CD4-positive, CD25-positive, alpha-beta regulatory T cell (primary cell): ENCODE measurements around the gene DLG1. TPM values are rescaled to one million over a fixed set of nuclear protein-coding genes. Genes with fewer than 3 reads are reported as not detected.

Experiments
- ATAC-seq, 2 donors: fragments of 150-1000 bp; cut with Tn5 transposase; one replicate each; pipeline ENCODE4 v1.10.0; 2021; ENCODE audit warnings: low read depth in 2 of 2, moderate number of reproducible peaks in 2 of 2, moderate library complexity in 1 of 2
- DNase-seq, 3 donors: peaks; one replicate each; pipeline versions ENCODE4 v3.0.0 to v3.0.0-alpha.2; 2012 to 2022; ENCODE audit warnings: mixed read lengths in 1 of 3
- H3K27ac ChIP-seq: one replicate; pipeline ENCODE4 v1.7.0; 2013; ENCODE audit warnings: mild to moderate bottlenecking, low read length; ENCODE audit not compliant: insufficient read depth, poor library complexity, severe bottlenecking
- H3K27me3 ChIP-seq: one replicate; pipeline ENCODE4 v1.7.0; 2013; ENCODE audit warnings: low read length; ENCODE audit not compliant: control insufficient read depth, insufficient read depth
- H3K36me3 ChIP-seq: one replicate; pipeline ENCODE4 v1.7.0; 2013; ENCODE audit warnings: mild to moderate bottlenecking, low read length, moderate library complexity; ENCODE audit not compliant: control insufficient read depth, insufficient read depth
- H3K4me1 ChIP-seq: 2 replicates; pipeline ENCODE4 v1.7.0; 2013; ENCODE audit warnings: mild to moderate bottlenecking, low read length; ENCODE audit not compliant: insufficient read depth, control insufficient read depth, poor library complexity, severe bottlenecking
- H3K4me3 ChIP-seq: one replicate; pipeline ENCODE4 v1.7.0; 2013; ENCODE audit warnings: low read depth, mild to moderate bottlenecking, low read length, moderate library complexity
- H3K9me3 ChIP-seq, 2 experiments: 1 replicate in 1 of 2; 2 replicates in 1 of 2; pipeline ENCODE4 v1.7.0; 2013; ENCODE audit warnings: low read length in 2 of 2, mild to moderate bottlenecking in 1 of 2, moderate library complexity in 1 of 2; ENCODE audit not compliant: control insufficient read depth in 2 of 2
- H3K27ac Mint-ChIP-seq, 3 donors: one replicate each; pipeline ENCODE4 v1.8.0; 2020 to 2022; ENCODE audit warnings: mild to moderate bottlenecking in 3 of 3, mixed read lengths in 3 of 3, moderate library complexity in 2 of 3
- H3K27me3 Mint-ChIP-seq: one replicate; pipeline ENCODE4 v1.8.0; 2022; ENCODE audit warnings: mild to moderate bottlenecking, mixed read lengths
- H3K36me3 Mint-ChIP-seq: one replicate; pipeline ENCODE4 v1.8.0; 2020; ENCODE audit warnings: mixed read lengths
- H3K4me1 Mint-ChIP-seq, 4 donors: one replicate each; pipeline ENCODE4 v1.8.0; 2020 to 2022; ENCODE audit warnings: mixed read lengths in 4 of 4, mild to moderate bottlenecking in 1 of 4
- H3K4me3 Mint-ChIP-seq, 4 donors: one replicate each; pipeline ENCODE4 v1.8.0; 2020 to 2022; ENCODE audit warnings: mild to moderate bottlenecking in 4 of 4, mixed read lengths in 4 of 4, moderate library complexity in 3 of 4
- H3K9me3 Mint-ChIP-seq, 7 donors: one replicate each; pipeline ENCODE4 v1.8.0; 2020 to 2022; ENCODE audit warnings: mixed read lengths in 7 of 7, mild to moderate bottlenecking in 3 of 7, moderate library complexity in 2 of 7
- polyA plus RNA-seq, 4 donors: library from polyadenylated mRNA; unstranded; fragments of 300-500 nt; fragmentation: Illumina TruSeq; gene quantifications; one replicate each; pipeline ENCODE4 v1.2.3, GENCODE V29; 2021
- total RNA-seq: library from RNA; stranded (reverse); gene quantifications from one replicate; pipeline ENCODE4 v1.2.3, GENCODE V29; 2022

DLG1 gene
- total and polyA plus RNA-seq, 5 donors from 2014 or later: 25.2 to 106 (median 30.5) TPM

DNA sequence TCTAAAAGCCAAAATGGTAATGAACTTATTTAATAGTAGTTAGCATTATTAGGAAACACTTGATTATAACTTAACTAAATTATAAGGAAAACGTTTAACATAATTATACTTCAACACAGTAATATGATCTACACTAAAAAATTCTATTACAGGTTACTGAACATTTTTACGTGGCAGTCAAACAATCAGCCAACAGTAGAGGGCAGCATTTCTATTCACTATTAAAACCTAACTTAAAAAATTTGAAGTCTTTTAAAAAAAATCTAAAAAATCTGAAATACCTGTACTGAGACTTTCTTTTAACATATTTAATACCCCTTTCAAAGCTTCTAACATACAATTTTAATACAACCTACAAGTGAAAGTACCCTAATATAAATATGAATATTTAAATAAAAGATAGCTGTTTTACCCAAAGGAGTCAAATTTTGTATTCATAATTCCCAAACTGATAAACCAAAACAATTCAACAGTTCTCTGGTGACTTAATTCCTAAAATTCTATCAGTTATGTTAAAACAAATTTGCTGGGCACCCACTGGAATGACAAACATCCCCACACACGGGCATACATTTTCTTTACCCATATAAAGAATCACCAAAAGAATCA, 41.5 kb downstream of the DLG1 start:
- Histone ChIP-seq H3K27ac (no peak overlapping the region), H3K4me3 (no peak overlapping the region), H3K36me3 (no peaks in the 10 kb centered on the region), H3K4me1 (peaks cover 12% of the 10 kb centered on the region), H3K27me3 (no peaks in the 10 kb centered on the region), H3K9me3 (no peaks in the 10 kb centered on the region)
- H3K27me3 Mint-ChIP-seq: no peaks in the 10 kb centered on the region
- H3K27ac Mint-ChIP-seq: no peak overlapping the region
- ATAC-seq: no peak
- H3K9me3 Mint-ChIP-seq: no peaks in the 10 kb centered on the region
- H3K4me3 Mint-ChIP-seq: no peak overlapping the region
- peaks cover 5% of the 10 kb centered on the region for H3K36me3 Mint-ChIP-seq
- peak; percentile 5 to 74 (median 61) for DNase-seq
- peaks cover 52 to 75% (median 63%) of the 10 kb centered on the region in 4 donors for H3K4me1 Mint-ChIP-seq

- Histone ChIP-seq H3K27me3 (no peaks in the 10 kb centered on the region), H3K4me3 (no peak overlapping the region), H3K4me1 (peaks cover 12% of the 10 kb centered on the region), H3K27ac (no peak overlapping the region), H3K36me3 (no peaks in the 10 kb centered on the region), H3K9me3 (no peaks in the 10 kb centered on the region)
- peaks cover 14% of the 10 kb centered on the region for H3K36me3 Mint-ChIP-seq
- DNase-seq (no peak), ATAC-seq (no peak)
- H3K4me1 Mint-ChIP-seq: peaks cover 57 to 75% (median 65%) of the 10 kb centered on the region in 4 donors
- H3K4me3 Mint-ChIP-seq: no peak overlapping the region
- H3K9me3 Mint-ChIP-seq: peaks cover 0 to 2% (median 0%) of the 10 kb centered on the region in 7 donors
- H3K27ac Mint-ChIP-seq: no peak overlapping the region
- H3K27me3 Mint-ChIP-seq: no peaks in the 10 kb centered on the region
These were observed 42.3 kb downstream of the DLG1 start for GRCh38 chr3:197256104-197256503.

DNA sequence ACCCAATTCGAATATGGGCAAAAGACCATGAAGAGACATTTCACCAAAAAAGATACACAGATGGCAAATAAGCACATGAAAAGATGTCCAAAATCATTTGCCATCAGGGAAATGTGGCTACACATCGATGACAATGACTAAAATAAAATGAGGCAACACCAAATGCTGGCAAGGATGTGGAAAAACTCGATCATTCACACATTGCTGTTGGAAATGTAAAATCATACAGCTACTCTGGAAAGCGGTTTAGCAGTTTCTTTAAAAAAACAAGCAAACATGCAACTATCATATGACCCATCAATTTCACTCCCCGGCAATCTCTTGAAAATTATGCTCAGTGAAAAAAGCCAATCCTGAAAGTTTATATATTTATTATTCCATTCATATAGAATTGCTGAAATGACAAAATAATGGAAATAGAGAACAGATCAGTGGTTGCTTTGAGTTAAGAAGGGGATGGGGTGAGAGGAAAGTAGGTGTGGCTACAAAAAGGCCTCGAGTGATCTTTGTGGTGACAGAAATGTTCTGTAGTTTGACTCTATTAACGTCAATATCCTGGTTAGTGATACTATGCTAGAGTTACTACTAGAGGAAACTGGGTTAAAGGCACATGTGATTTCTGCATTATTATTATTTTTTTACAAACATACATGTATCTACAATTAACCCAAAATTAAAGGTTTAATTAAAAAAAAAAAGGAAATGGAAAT, 45.0 kb downstream of the DLG1 start:
- peaks cover 13 to 16% of the 10 kb centered on the region in 2 experiments for H3K9me3 ChIP-seq
- H3K27ac ChIP-seq: no peak overlapping the region
- Mint-ChIP-seq H3K27ac (peak overlapping the region in 2 of 3 donors; percentile 33 to 77), H3K27me3 (no peaks in the 10 kb centered on the region), H3K36me3 (peaks cover 26% of the 10 kb centered on the region), H3K9me3 (peaks cover 0 to 14% (median 6%) of the 10 kb centered on the region in 7 donors), H3K4me1 (peaks cover 37 to 63% (median 53%) of the 10 kb centered on the region in 4 donors), H3K4me3 (peak overlapping the region in 3 of 4 donors; percentile 1 to 34 (median 7))
- peaks cover 7% of the 10 kb centered on the region for H3K4me1 ChIP-seq
- peak in 2 of 3 donors; percentile 43 to 56 for DNase-seq
- ATAC-seq: peak; percentile 71 to 91
- peaks cover 5% of the 10 kb centered on the region for H3K36me3 ChIP-seq
- H3K27me3 ChIP-seq: no peaks in the 10 kb centered on the region
- H3K4me3 ChIP-seq: no peak overlapping the region

DNA sequence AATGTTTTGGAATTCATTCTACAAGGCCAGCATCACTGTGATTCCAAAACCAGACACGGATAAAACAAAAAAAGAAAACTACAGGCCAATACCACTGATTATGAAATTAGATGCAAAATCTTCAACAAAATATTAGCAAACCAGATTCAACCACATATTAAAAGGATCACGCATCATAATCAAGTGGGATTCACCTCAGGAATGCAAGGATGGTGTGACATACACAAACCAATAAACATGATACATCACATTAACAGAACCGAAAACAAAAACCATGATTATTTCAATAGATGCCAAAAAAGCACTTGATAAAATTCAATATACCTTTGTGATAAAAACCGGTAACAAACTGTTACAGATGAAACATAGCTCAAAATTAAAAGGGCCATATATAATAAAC, 48.9 kb downstream of the DLG1 start:
- peaks cover 11% of the 10 kb centered on the region for H3K36me3 ChIP-seq

DNA sequence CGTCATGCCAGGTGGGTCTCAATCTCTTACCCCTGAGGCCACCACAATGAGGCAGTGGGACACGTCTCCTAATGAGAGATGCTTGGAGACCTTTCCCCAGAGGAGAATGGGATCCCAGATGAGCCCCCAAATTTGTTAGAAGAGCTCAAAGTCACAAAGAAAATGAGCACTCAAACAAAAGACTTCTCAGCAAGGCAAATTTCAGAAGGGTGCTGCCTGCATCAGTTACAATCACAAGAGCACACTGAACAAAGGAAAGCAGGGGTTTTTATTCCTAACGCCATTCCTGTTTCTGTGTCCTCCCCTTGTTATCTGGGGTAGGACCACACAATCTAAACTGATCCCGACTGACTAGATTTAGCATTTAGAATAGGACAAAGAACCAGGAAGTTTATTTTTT, 50.1 kb downstream of the DLG1 start:
- H3K4me1 ChIP-seq: no peaks in the 10 kb centered on the region
- peaks cover 3 to 41% (median 18%) of the 10 kb centered on the region in 7 donors for H3K9me3 Mint-ChIP-seq
- no peaks in the 10 kb centered on the region for H3K27me3 ChIP-seq
- no peak overlapping the region for H3K27ac ChIP-seq
- no peak overlapping the region for H3K27ac Mint-ChIP-seq
- peaks cover 23% of the 10 kb centered on the region for H3K36me3 ChIP-seq
- H3K4me3 ChIP-seq: no peak overlapping the region
- H3K36me3 Mint-ChIP-seq: peaks cover 50% of the 10 kb centered on the region
- H3K27me3 Mint-ChIP-seq: no peaks in the 10 kb centered on the region
- peaks cover 28 to 42% of the 10 kb centered on the region in 2 experiments for H3K9me3 ChIP-seq
- H3K4me3 Mint-ChIP-seq: no peak overlapping the region
- no peak for DNase-seq
- no peak for ATAC-seq
- H3K4me1 Mint-ChIP-seq: peaks cover 23 to 38% (median 24%) of the 10 kb centered on the region in 4 donors

More for the DNA sequence above, 48.9 kb downstream of the DLG1 start:
- no peak for ATAC-seq
- Histone ChIP-seq H3K4me1 (peaks cover 7% of the 10 kb centered on the region), H3K9me3 (peaks cover 24 to 30% of the 10 kb centered on the region in 2 experiments), H3K27ac (no peak overlapping the region), H3K4me3 (no peak overlapping the region), H3K27me3 (no peaks in the 10 kb centered on the region)
- H3K36me3 Mint-ChIP-seq: peaks cover 39% of the 10 kb centered on the region
- H3K27ac Mint-ChIP-seq: no peak overlapping the region
- peaks cover under 1 to 35% (median 12%) of the 10 kb centered on the region in 7 donors for H3K9me3 Mint-ChIP-seq
- no peaks in the 10 kb centered on the region for H3K27me3 Mint-ChIP-seq
- no peak for DNase-seq
- peaks cover 34 to 50% (median 36%) of the 10 kb centered on the region in 4 donors for H3K4me1 Mint-ChIP-seq
- no peak overlapping the region for H3K4me3 Mint-ChIP-seq

DNA sequence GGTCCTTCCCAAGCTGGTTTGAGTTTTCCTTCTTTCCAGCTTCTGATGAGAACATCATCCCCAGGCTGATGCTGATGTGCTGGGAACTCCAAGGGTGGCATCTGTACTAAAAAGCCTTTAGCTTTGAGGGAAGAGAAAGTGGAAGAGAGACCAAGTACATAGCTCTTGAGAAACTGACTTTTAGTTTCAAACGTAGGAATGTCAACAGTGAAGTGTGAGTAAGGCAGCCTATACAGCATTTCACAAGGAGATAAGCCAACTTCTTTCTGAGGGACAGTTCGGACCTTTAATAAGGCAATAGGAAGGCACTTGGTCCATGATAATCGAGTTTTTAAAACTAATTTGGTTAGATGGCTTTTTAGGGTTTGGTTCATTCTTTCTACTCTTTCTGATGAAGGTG, 53.7 kb downstream of the DLG1 start:
- no peak overlapping the region for H3K4me3 ChIP-seq
- H3K27me3 Mint-ChIP-seq: no peaks in the 10 kb centered on the region
- H3K36me3 ChIP-seq: peaks cover 26% of the 10 kb centered on the region
- peaks cover 47 to 63% of the 10 kb centered on the region in 2 experiments for H3K9me3 ChIP-seq
- peaks cover 5 to 55% (median 33%) of the 10 kb centered on the region in 7 donors for H3K9me3 Mint-ChIP-seq
- ATAC-seq (no peak), DNase-seq (no peak)
- no peaks in the 10 kb centered on the region for H3K4me1 ChIP-seq
- no peak overlapping the region for H3K4me3 Mint-ChIP-seq
- H3K27ac Mint-ChIP-seq: no peak overlapping the region
- H3K36me3 Mint-ChIP-seq: peaks cover 52% of the 10 kb centered on the region
- H3K4me1 Mint-ChIP-seq: peaks cover 11 to 26% (median 18%) of the 10 kb centered on the region in 4 donors
- no peak overlapping the region for H3K27ac ChIP-seq
- no peaks in the 10 kb centered on the region for H3K27me3 ChIP-seq

GRCh38 chr3:197242784-197243432, 55.5 kb downstream of the DLG1 start:
- H3K27ac Mint-ChIP-seq: no peak overlapping the region
- peaks cover 4 to 44% (median 26%) of the 10 kb centered on the region in 7 donors for H3K9me3 Mint-ChIP-seq
- Histone ChIP-seq H3K4me3 (no peak overlapping the region), H3K9me3 (peaks cover 33 to 47% of the 10 kb centered on the region in 2 experiments), H3K27me3 (no peaks in the 10 kb centered on the region), H3K4me1 (no peaks in the 10 kb centered on the region), H3K27ac (no peak overlapping the region), H3K36me3 (peaks cover 24% of the 10 kb centered on the region)
- ATAC-seq: no peak
- H3K4me1 Mint-ChIP-seq: peaks cover 24 to 43% (median 33%) of the 10 kb centered on the region in 4 donors
- no peak overlapping the region for H3K4me3 Mint-ChIP-seq
- DNase-seq: no peak
- H3K36me3 Mint-ChIP-seq: peaks cover 47% of the 10 kb centered on the region
- no peaks in the 10 kb centered on the region for H3K27me3 Mint-ChIP-seq
